Thoracic aorta (tissue), 2 donors: ENCODE data around the gene DDX20. TPM values are rescaled to one million over a fixed set of nuclear protein-coding genes. Genes with fewer than 3 reads are reported as not detected.

ENCODE experiments used
- ATAC-seq: fragments of 150-250 bp; one replicate; pipeline ENCODE4 v1.8.0; 2017; ENCODE audit warnings: low read depth; ENCODE audit not compliant: insufficient number of reproducible peaks, low FRiP score
- DNase-seq: peaks from one replicate; pipeline ENCODE4 v3.0.0-alpha.2; 2020; ENCODE audit warnings: low spot score
- H3K27ac ChIP-seq, 2 donors: fragments of 200-600 bp; sonication (generic); 1 replicate in 1 of 2; 2 replicates in 1 of 2; pipeline ENCODE4 v1.5.1; 2016; ENCODE audit warnings: mild to moderate bottlenecking in 2 of 2, moderate library complexity in 2 of 2
- H3K27me3 ChIP-seq: fragments of 200-600 bp; sonication (generic); replicated peaks from 2 replicates; pipeline ENCODE4 v1.6.0; 2016; ENCODE audit warnings: mild to moderate bottlenecking; ENCODE audit not compliant: insufficient read depth
- H3K36me3 ChIP-seq: fragments of 200-600 bp; sonication (generic); one replicate; pipeline ENCODE4 v1.5.1; 2016
- H3K4me1 ChIP-seq, 2 donors: fragments of 200-600 bp; sonication (generic); 1 replicate in 1 of 2; 2 replicates in 1 of 2; pipeline versions ENCODE4 v1.5.1 to v1.6.0; 2016; ENCODE audit warnings: low read depth in 2 of 2, mild to moderate bottlenecking in 1 of 2; ENCODE audit not compliant: control insufficient read depth in 1 of 2
- H3K4me3 ChIP-seq: fragments of 200-600 bp; sonication (generic); 2 replicates; pipeline ENCODE4 v1.5.1; 2016; ENCODE audit warnings: mild to moderate bottlenecking
- H3K9me3 ChIP-seq: fragments of 200-600 bp; sonication (generic); 2 replicates; pipeline ENCODE4 v1.5.1; 2016
- CTCF ChIP-seq: fragments of 200-600 bp; sonication (generic); IDR thresholded peaks from one replicate; pipeline ENCODE4 v1.5.1; 2019; ENCODE audit warnings: antibody characterized with exemption
- total RNA-seq, 2 donors: library from RNA; depleted of rRNA; stranded (reverse); fragments of >200 nt; gene quantifications; one replicate each; pipeline versions ENCODE4 v1.1.0 to v1.2.3, GENCODE V29; 2016

The DDX20 gene
- total RNA-seq, 2 donors from 2014 or later: 17.2 to 21.5 TPM

- H3K36me3 ChIP-seq: no peaks in the 10 kb centered on the region
- H3K27ac ChIP-seq: peak overlapping the region in 1 of 2 donors; percentile 5
- DNase-seq (no peak), ATAC-seq (no peak)
- peaks cover 4 to 43% of the 10 kb centered on the region in 2 donors for H3K4me1 ChIP-seq
- no peaks in the 10 kb centered on the region for H3K27me3 ChIP-seq
- TF ChIP-seq CTCF: no peak
- no peak overlapping the region for H3K4me3 ChIP-seq
- no peaks in the 10 kb centered on the region for H3K9me3 ChIP-seq
Observed at GRCh38 chr1:111729271-111729921, 26.3 kb upstream of the DDX20 start.

- Histone ChIP-seq H3K27ac (no peak overlapping the region), H3K36me3 (no peaks in the 10 kb centered on the region), H3K27me3 (no peaks in the 10 kb centered on the region), H3K4me1 (peaks cover 9 to 47% of the 10 kb centered on the region in 2 donors), H3K4me3 (no peak overlapping the region), H3K9me3 (no peaks in the 10 kb centered on the region)
- no peak for TF ChIP-seq CTCF
- ATAC-seq: no peak
- no peak for DNase-seq
Observed at GRCh38 chr1:111729946-111730681, 25.6 kb upstream of the DDX20 start.

GRCh38 chr1:111730706-111731105, 25.0 kb upstream of the DDX20 start:
- Histone ChIP-seq H3K36me3 (no peaks in the 10 kb centered on the region), H3K27me3 (no peaks in the 10 kb centered on the region), H3K4me3 (no peak overlapping the region), H3K27ac (no peak overlapping the region), H3K4me1 (peaks cover 9 to 47% of the 10 kb centered on the region in 2 donors), H3K9me3 (no peaks in the 10 kb centered on the region)
- no peak for TF ChIP-seq CTCF
- ATAC-seq (no peak), DNase-seq (no peak)

- TF ChIP-seq CTCF: no peak
- Histone ChIP-seq H3K4me1 (peaks cover 9 to 53% of the 10 kb centered on the region in 2 donors), H3K9me3 (no peaks in the 10 kb centered on the region), H3K27ac (no peak overlapping the region), H3K4me3 (no peak overlapping the region), H3K36me3 (no peaks in the 10 kb centered on the region), H3K27me3 (no peaks in the 10 kb centered on the region)
- DNase-seq (no peak), ATAC-seq (no peak)
Observed at GRCh38 chr1:111731956-111732355, 23.7 kb upstream of the DDX20 start.

GRCh38 chr1:111732718-111733117, 23.0 kb upstream of the DDX20 start:
- Histone ChIP-seq H3K36me3 (no peaks in the 10 kb centered on the region), H3K4me1 (peaks cover 12 to 60% of the 10 kb centered on the region in 2 donors), H3K27me3 (no peaks in the 10 kb centered on the region), H3K27ac (no peak overlapping the region), H3K9me3 (no peaks in the 10 kb centered on the region), H3K4me3 (no peak overlapping the region)
- no peak for DNase-seq
- TF ChIP-seq CTCF: no peak
- no peak for ATAC-seq
